Liver (tissue), 3 donors: ENCODE results near the gene DNAAF5.

Experiments used
- ATF3 ChIP-seq: IDR thresholded peaks from 2 replicates; pipeline ENCODE4 v1.6.1; 2016; ENCODE audit warnings: antibody characterized with exemption
- EGR1 ChIP-seq, 2 donors: IDR thresholded peaks; 2 replicates each; pipeline ENCODE4 v1.6.1; 2016 to 2018; ENCODE audit warnings: antibody characterized with exemption in 2 of 2, low read depth in 2 of 2
- FOXA1 ChIP-seq: IDR thresholded peaks from 2 replicates; pipeline ENCODE4 v1.6.1; 2016; ENCODE audit warnings: antibody characterized with exemption
- HNF4A ChIP-seq, 2 donors: conservative IDR thresholded peaks; 2 replicates each; pipeline ENCODE4 v1.6.1; 2016; ENCODE audit warnings: antibody characterized with exemption in 2 of 2, mild to moderate bottlenecking in 2 of 2
- RAD21 ChIP-seq, 2 donors: IDR thresholded peaks; 2 replicates each; pipeline ENCODE4 v1.6.1; 2016; ENCODE audit warnings: antibody characterized with exemption in 2 of 2, mild to moderate bottlenecking in 2 of 2
- TAF1 ChIP-seq: conservative IDR thresholded peaks from 2 replicates; pipeline ENCODE4 v1.6.1; 2016; ENCODE audit warnings: antibody characterized with exemption, mild to moderate bottlenecking
- YY1 ChIP-seq: IDR thresholded peaks from 2 replicates; pipeline ENCODE4 v1.6.1; 2016; ENCODE audit warnings: antibody characterized with exemption, mild to moderate bottlenecking
- ZBTB33 ChIP-seq: IDR thresholded peaks from 2 replicates; pipeline ENCODE4 v1.6.1; 2016; ENCODE audit warnings: antibody characterized with exemption
- TF ChIP-seq, protein P1 (sequence below): fragments of 150-350 bp; IDR thresholded peaks from 2 replicates; pipeline ENCODE4 v1.5.1; 2017; ENCODE audit warnings: improper control_type of control experiment, low read depth, low read length; ENCODE audit not compliant: missing input control
- TF ChIP-seq, protein P2 (sequence below): IDR thresholded peaks from 2 replicates; pipeline ENCODE4 v1.6.1; 2016; ENCODE audit warnings: antibody characterized with exemption, mild to moderate bottlenecking
- TF ChIP-seq, protein P3 (sequence below): IDR thresholded peaks from 2 replicates; pipeline ENCODE4 v1.6.1; 2016; ENCODE audit warnings: antibody characterized with exemption
- donor health status: healthy.
- donor health status: healthy.

- TF ChIP-seq, protein P1, sequence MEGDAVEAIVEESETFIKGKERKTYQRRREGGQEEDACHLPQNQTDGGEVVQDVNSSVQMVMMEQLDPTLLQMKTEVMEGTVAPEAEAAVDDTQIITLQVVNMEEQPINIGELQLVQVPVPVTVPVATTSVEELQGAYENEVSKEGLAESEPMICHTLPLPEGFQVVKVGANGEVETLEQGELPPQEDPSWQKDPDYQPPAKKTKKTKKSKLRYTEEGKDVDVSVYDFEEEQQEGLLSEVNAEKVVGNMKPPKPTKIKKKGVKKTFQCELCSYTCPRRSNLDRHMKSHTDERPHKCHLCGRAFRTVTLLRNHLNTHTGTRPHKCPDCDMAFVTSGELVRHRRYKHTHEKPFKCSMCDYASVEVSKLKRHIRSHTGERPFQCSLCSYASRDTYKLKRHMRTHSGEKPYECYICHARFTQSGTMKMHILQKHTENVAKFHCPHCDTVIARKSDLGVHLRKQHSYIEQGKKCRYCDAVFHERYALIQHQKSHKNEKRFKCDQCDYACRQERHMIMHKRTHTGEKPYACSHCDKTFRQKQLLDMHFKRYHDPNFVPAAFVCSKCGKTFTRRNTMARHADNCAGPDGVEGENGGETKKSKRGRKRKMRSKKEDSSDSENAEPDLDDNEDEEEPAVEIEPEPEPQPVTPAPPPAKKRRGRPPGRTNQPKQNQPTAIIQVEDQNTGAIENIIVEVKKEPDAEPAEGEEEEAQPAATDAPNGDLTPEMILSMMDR = no peak
- TF ChIP-seq, protein P2, sequence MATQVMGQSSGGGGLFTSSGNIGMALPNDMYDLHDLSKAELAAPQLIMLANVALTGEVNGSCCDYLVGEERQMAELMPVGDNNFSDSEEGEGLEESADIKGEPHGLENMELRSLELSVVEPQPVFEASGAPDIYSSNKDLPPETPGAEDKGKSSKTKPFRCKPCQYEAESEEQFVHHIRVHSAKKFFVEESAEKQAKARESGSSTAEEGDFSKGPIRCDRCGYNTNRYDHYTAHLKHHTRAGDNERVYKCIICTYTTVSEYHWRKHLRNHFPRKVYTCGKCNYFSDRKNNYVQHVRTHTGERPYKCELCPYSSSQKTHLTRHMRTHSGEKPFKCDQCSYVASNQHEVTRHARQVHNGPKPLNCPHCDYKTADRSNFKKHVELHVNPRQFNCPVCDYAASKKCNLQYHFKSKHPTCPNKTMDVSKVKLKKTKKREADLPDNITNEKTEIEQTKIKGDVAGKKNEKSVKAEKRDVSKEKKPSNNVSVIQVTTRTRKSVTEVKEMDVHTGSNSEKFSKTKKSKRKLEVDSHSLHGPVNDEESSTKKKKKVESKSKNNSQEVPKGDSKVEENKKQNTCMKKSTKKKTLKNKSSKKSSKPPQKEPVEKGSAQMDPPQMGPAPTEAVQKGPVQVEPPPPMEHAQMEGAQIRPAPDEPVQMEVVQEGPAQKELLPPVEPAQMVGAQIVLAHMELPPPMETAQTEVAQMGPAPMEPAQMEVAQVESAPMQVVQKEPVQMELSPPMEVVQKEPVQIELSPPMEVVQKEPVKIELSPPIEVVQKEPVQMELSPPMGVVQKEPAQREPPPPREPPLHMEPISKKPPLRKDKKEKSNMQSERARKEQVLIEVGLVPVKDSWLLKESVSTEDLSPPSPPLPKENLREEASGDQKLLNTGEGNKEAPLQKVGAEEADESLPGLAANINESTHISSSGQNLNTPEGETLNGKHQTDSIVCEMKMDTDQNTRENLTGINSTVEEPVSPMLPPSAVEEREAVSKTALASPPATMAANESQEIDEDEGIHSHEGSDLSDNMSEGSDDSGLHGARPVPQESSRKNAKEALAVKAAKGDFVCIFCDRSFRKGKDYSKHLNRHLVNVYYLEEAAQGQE = no peak
- no peak for TF ChIP-seq TAF1
- no peak for TF ChIP-seq FOXA1
- no peak for TF ChIP-seq ATF3
- no peak for TF ChIP-seq YY1
- TF ChIP-seq, protein P3, sequence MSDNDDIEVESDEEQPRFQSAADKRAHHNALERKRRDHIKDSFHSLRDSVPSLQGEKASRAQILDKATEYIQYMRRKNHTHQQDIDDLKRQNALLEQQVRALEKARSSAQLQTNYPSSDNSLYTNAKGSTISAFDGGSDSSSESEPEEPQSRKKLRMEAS = no peak
- TF ChIP-seq RAD21 (IDR thresholded peaks at IDR 0.05) = no peak
- TF ChIP-seq HNF4A (conservative IDR thresholded peaks at IDR 0.05) = no peak
- TF ChIP-seq ZBTB33 = no peak
- TF ChIP-seq EGR1 (IDR thresholded peaks at IDR 0.05; ENCODE audit: low read depth in 2 of 2) = no peak
These were observed 49.5 kb upstream of the DNAAF5 start for GRCh38 chr7:676972-677385.
